ENCODE results near the gene CA5B. TPM values are rescaled to one million over a fixed set of nuclear protein-coding genes. Genes with fewer than 3 reads are reported as not detected.

CA5B gene
- total and polyA plus RNA-seq, 7 donors, result 0.25 to 2.7 (median 0.91) TPM

DNA sequence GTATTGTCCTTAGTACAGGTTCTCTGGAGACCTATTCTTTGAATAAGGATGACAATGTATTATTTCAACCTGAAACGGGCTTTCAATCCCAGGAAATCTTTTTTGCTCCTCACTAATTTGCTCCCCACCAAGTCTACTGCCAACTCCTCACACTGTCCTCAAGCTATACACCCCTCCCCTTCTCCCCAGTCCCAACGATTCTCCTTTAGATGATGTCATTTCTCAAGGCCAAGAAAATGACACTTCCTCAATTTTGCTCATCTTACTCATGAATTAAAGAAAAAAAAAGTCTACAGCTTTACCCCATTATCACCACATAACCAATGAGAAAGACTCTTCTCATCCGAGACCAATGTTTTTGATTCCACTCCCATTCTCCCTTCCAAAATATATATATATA lies 96.0 kb downstream of the CA5B start:
- intact Hi-C loops (cut with DNase I), result no loop called here
- H3K27me3 ChIP-seq (ENCODE audit: insufficient read depth in 3 of 3, low read length in 2 of 3), result no peaks in the 10 kb centered on the region
- no peaks in the 10 kb centered on the region for H3K9me3 ChIP-seq
- TF ChIP-seq, protein P1, sequence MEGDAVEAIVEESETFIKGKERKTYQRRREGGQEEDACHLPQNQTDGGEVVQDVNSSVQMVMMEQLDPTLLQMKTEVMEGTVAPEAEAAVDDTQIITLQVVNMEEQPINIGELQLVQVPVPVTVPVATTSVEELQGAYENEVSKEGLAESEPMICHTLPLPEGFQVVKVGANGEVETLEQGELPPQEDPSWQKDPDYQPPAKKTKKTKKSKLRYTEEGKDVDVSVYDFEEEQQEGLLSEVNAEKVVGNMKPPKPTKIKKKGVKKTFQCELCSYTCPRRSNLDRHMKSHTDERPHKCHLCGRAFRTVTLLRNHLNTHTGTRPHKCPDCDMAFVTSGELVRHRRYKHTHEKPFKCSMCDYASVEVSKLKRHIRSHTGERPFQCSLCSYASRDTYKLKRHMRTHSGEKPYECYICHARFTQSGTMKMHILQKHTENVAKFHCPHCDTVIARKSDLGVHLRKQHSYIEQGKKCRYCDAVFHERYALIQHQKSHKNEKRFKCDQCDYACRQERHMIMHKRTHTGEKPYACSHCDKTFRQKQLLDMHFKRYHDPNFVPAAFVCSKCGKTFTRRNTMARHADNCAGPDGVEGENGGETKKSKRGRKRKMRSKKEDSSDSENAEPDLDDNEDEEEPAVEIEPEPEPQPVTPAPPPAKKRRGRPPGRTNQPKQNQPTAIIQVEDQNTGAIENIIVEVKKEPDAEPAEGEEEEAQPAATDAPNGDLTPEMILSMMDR (IDR thresholded peaks at IDR 0.05), result no peak
- WGBS, 3 donors, result 63 to 71% (median 70%) methylated on average over 3 of the region's 3 CpGs
- ATAC-seq (no peak), DNase-seq (no peak)
- H3K27ac ChIP-seq, result no peak overlapping the region
- no peaks in the 10 kb centered on the region for H3K4me1 ChIP-seq
- no peak overlapping the region for H3K4me3 ChIP-seq
- peaks cover 0 to 6% of the 10 kb centered on the region in 2 donors for H3K36me3 ChIP-seq (ENCODE audit: insufficient read depth in 1 of 2, low read depth in 1 of 2)

DNA sequence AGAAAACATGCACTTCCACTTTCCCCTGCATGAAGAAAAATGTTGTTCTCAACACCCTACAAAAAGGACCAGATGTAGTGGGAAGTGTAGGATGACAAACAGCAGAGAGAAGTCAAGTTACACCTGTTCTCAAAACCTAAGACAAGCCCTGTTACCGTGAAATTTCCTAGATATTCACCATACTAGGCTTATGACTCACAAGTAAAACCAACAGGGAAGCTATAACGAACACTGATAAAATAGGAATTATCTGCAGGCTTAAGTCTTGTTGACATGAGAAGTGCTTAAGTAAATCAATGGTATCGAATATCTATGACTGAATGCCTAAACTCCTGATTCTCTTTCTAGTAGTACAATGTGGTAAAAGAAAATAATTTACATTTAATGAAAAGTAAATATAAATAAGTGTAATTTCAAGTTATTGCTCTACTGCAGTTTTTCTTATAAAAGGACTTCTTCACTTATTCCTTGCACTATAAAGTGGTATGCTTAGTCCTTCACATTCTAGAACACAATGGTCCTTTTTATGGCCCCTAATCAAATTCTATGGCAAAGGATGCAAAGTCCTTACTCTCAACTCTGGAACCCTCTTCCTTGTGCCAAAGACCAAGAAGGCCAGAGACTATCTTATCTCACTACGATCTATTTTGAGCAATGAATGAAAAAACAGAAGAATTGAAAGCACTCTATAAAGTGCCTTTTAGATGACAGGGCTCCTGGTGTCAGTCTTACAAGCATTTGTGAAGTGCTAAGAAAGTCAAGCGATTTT lies 96.9 kb downstream of the CA5B start:
- no peak for ATAC-seq
- DNase-seq, result no peak
- Histone ChIP-seq H3K36me3 (ENCODE audit: insufficient read depth in 1 of 2, low read depth in 1 of 2) (peaks cover 0 to 2% of the 10 kb centered on the region in 2 donors), H3K27ac (no peak overlapping the region), H3K4me3 (no peak overlapping the region), H3K9me3 (no peaks in the 10 kb centered on the region), H3K27me3 (ENCODE audit: insufficient read depth in 3 of 3, low read length in 2 of 3) (no peaks in the 10 kb centered on the region), H3K4me1 (no peaks in the 10 kb centered on the region)
- intact Hi-C loops (cut with DNase I), result no loop called here
- WGBS, 3 donors, result 54 to 68% (median 67%) methylated on average over 5 of the region's 5 CpGs
- TF ChIP-seq, protein P1 (IDR thresholded peaks at IDR 0.05), result no peak

Other genes with a start within 250 kb of the CA5B start
- gene PIR, start 244.9 kb upstream of the CA5B start, total RNA-seq, result 10 to 100 TPM in 2 of 4 donors, 1 to 10 TPM in 2; 9.6 to 14.9 (median 12.3) TPM
- gene PIR, start 244.9 kb upstream of the CA5B start, polyA plus RNA-seq, result 10 to 100 TPM; 11.0 to 25.1 (median 14.3) TPM
- 1 to 10 TPM in 1 of 4 donors, under 1 TPM in 3; 0.47 to 1.2 (median 0.65) TPM for gene BMX, start 237.5 kb upstream of the CA5B start, total RNA-seq
- under 1 TPM; 0.39 to 0.91 (median 0.56) TPM for gene BMX, start 237.5 kb upstream of the CA5B start, polyA plus RNA-seq
- gene ACE2, start 137.3 kb upstream of the CA5B start, total RNA-seq, result under 1 TPM; 0.19 to 0.74 (median 0.42) TPM
- 10 to 100 TPM in 1 of 3 donors, 1 to 10 TPM in 1, under 1 TPM in 1; 0.42 to 13.5 (median 1.1) TPM for gene ACE2, start 137.3 kb upstream of the CA5B start, polyA plus RNA-seq
- gene CLTRN, start 73.5 kb upstream of the CA5B start, total RNA-seq, result not detected
- not detected for gene CLTRN, start 73.5 kb upstream of the CA5B start, polyA plus RNA-seq
- gene ZRSR2, start 52.2 kb downstream of the CA5B start, total RNA-seq, result 10 to 100 TPM in 1 of 4 donors, 1 to 10 TPM in 3; 7.4 to 12.7 (median 8.9) TPM
- 10 to 100 TPM; 10.7 to 22.2 (median 15.5) TPM for gene ZRSR2, start 52.2 kb downstream of the CA5B start, polyA plus RNA-seq
- gene AP1S2, start 116.5 kb downstream of the CA5B start, total RNA-seq, result 100 to 1,000 TPM in 2 of 4 donors, 10 to 100 TPM in 2; 80.4 to 162 (median 120) TPM
- gene AP1S2, start 116.5 kb downstream of the CA5B start, polyA plus RNA-seq, result 100 to 1,000 TPM in 2 of 3 donors, 10 to 100 TPM in 1; 80.0 to 133 (median 116) TPM

Measured in psoas muscle (tissue), 8 donors.